Heart right ventricle (tissue), 16 donors: ENCODE measurements around the gene CACNB2. TPM values are rescaled to one million over a fixed set of nuclear protein-coding genes. Genes with fewer than 3 reads are reported as not detected.

Experiments
- ATAC-seq, 8 donors: fragments of 200-7000 bp; cut with Tn5 transposase; one replicate each; pipeline ENCODE4 v1.9.1; 2020; ENCODE audit warnings: mild to moderate bottlenecking in 8 of 8, moderate library complexity in 8 of 8, moderate number of reproducible peaks in 1 of 8
- DNase-seq, 2 donors: peaks; one replicate each; pipeline ENCODE4 v3.0.0-alpha.2; 2020
- H3K27ac ChIP-seq, 10 donors: fragments of 200-600 bp; sonication (generic) in 2 of 10; one replicate each; pipeline versions ENCODE4 v1.5.0 to v1.8.0; 2020 to 2022; ENCODE audit warnings: mild to moderate bottlenecking in 3 of 10
- H3K27me3 ChIP-seq, 7 donors: fragments of 200-600 bp; one replicate each; pipeline ENCODE4 v1.8.0; 2021 to 2022; ENCODE audit warnings: mild to moderate bottlenecking in 2 of 7
- H3K36me3 ChIP-seq, 9 donors: fragments of 200-600 bp; sonication (generic) in 1 of 9; one replicate each; pipeline versions ENCODE4 v1.5.0 to v1.8.0; 2020 to 2022; ENCODE audit warnings: mild to moderate bottlenecking in 2 of 9
- H3K4me1 ChIP-seq, 9 donors: fragments of 200-600 bp; sonication (generic) in 1 of 9; one replicate each; pipeline versions ENCODE4 v1.5.0 to v1.8.0; 2020 to 2022; ENCODE audit warnings: mild to moderate bottlenecking in 4 of 9
- H3K4me3 ChIP-seq, 10 donors: fragments of 200-600 bp; sonication (generic) in 2 of 10; one replicate each; pipeline versions ENCODE4 v1.5.0 to v1.8.0; 2020 to 2022; ENCODE audit warnings: mild to moderate bottlenecking in 7 of 10, moderate library complexity in 2 of 10
- H3K9me3 ChIP-seq, 11 donors: fragments of 200-600 bp in 10 of 11; sonication (generic) in 2 of 11; one replicate each; pipeline versions ENCODE4 v1.5.0 to v1.8.0; 2013 to 2022; ENCODE audit warnings: mild to moderate bottlenecking in 2 of 11, control low read depth in 1 of 11, moderate library complexity in 1 of 11
- CTCF ChIP-seq, 9 donors: fragments of 200-600 bp; sonication (generic) in 2 of 9; IDR thresholded peaks; one replicate each; pipeline versions ENCODE4 v1.5.0 to v1.8.0; 2021 to 2022; ENCODE audit warnings: antibody characterized with exemption in 9 of 9, mild to moderate bottlenecking in 5 of 9, moderate library complexity in 1 of 9
- WGBS, 2 donors: extraction: QIAGEN DNeasy Blood & Tissue Kit; methylation state at CpG; one replicate each; pipeline ENCODE4 v1.1.7; 2013; ENCODE audit warnings: inconsistent platforms in 1 of 2; 5-methylcytosine and 5-hydroxymethylcytosine counted together
- intact Hi-C, 10 donors: fragments of 100-400 bp; cut with DNase I; formaldehyde crosslinking; loops; one replicate each; pipeline versions ENCODE4 v1.11.1 to v1.14.2; 2022
- polyA plus RNA-seq, 2 donors: library from polyadenylated mRNA; stranded (reverse); fragments of 200-250 nt; gene quantifications; one replicate each; pipeline ENCODE4 v1.2.3, GENCODE V29; 2013
- total RNA-seq, 10 donors: library from RNA; stranded (reverse); fragmentation: NEBNext Ultra II Directional in 3 of 10; extraction: Animal tissue kit (Norgen Biotek cat#: 25700) in 3 of 10; gene quantifications; one replicate each; pipeline versions ENCODE4 v1.2.1 to v1.2.4, GENCODE V29; 2021 to 2023
- donor health status: Arrhythmogenic right ventricular cardiomyopathy.
- donor health status: ischemic (EF 13 %, LVEDD 7.1; RV severe dilation, severe dysfunction).
- donor health status: healthy with polysubstance abuse.
- donor health status: DM: no; HTN: yes; CAD: no.
- donor health status: DM: no; HTN: no; CAD: no.
- donor health status: ischemic (EF 25% LVEDD 6.9; RV normal size, moderate dysfunction).
- donor health status: ischemic (EF 25% LVEDD 5.7; RV mildly dilated, moderate dysfunction).
- donor health status: healthy.
- donor health status: DM: yes; HTN: yes; CAD: no.
- donor health status: Ischemic cardiomyopathy.
- donor health status: ischemic (EF 35%, LVEDD 5.7; RV mildly dilated, moderate dysfunction).
- donor health status: nonischemic (EF 11% LVEDD 7.7; RV severe dilation, severe dysfunction).
- donor health status: DM: yes; HTN: yes; CAD: no.
- donor health status: PGD.
- donor health status: ischemic (EF 29% LVEDD 5.4; RV normal size, mild dysfunction).
- donor health status: nonischemic (EF 23%, LVEDD 6.1; RV moderate dilation, normal function).

The CACNB2 gene
- total and polyA plus RNA-seq, 12 donors, result 8.9 to 71.1 (median 36.7) TPM

GRCh38 chr10:18214691-18215563 lies 74.7 kb downstream of the CACNB2 start:
- intact Hi-C loops, result loop anchor here (5.0 to 10.0 kb wide), 11 partner anchors 70 to 610 kb away; partner anchors contain the start of gene CACNB2 (in 5 of the 10)
- peaks cover 0 to 35% (median 13%) of the 10 kb centered on the region in 9 donors for H3K4me1 ChIP-seq

GRCh38 chr10:18216482-18216881 lies 76.3 kb downstream of the CACNB2 start:
- 35 to 37% methylated on average over 2 of the region's 2 CpGs for WGBS, 2 donors
- intact Hi-C loops, result loop anchor here (2.0 to 10.0 kb wide), 11 partner anchors 72 to 612 kb away; partner anchors contain the start of gene CACNB2 (in 4 of the 10)
- H3K4me1 ChIP-seq, result peaks cover 0 to 35% (median 11%) of the 10 kb centered on the region in 9 donors
- DNase-seq (no peak), ATAC-seq (peak in 5 of 8 donors; percentile 49 to 65 (median 63))
- no peaks in the 10 kb centered on the region for H3K9me3 ChIP-seq
- no peak overlapping the region for H3K4me3 ChIP-seq
- H3K36me3 ChIP-seq, result no peaks in the 10 kb centered on the region
- H3K27ac ChIP-seq, result no peak overlapping the region
- H3K27me3 ChIP-seq, result no peaks in the 10 kb centered on the region
- peak in 8 of 9 donors; percentile 6 to 62 (median 44) for TF ChIP-seq CTCF (IDR thresholded peaks at IDR 0.05)

More at GRCh38 chr10:18214691-18215563, 74.7 kb downstream of the CACNB2 start:
- DNase-seq (peak in 1 of 2 donors; percentile 38), ATAC-seq (peak; percentile 63 to 77 (median 70))
- TF ChIP-seq CTCF (IDR thresholded peaks at IDR 0.05), result peak; percentile 56 to 91 (median 76)
- Histone ChIP-seq H3K36me3 (no peaks in the 10 kb centered on the region), H3K4me3 (no peak overlapping the region), H3K27ac (no peak overlapping the region), H3K27me3 (no peaks in the 10 kb centered on the region), H3K9me3 (no peaks in the 10 kb centered on the region)
- WGBS, 2 donors, result 34 to 35% methylated on average over 10 of the region's 10 CpGs

GRCh38 chr10:18217577-18217976 lies 77.4 kb downstream of the CACNB2 start:
- Histone ChIP-seq H3K4me1 (peaks cover 0 to 35% (median 4%) of the 10 kb centered on the region in 9 donors), H3K27ac (no peak overlapping the region), H3K9me3 (no peaks in the 10 kb centered on the region), H3K4me3 (no peak overlapping the region), H3K27me3 (no peaks in the 10 kb centered on the region), H3K36me3 (no peaks in the 10 kb centered on the region)
- ATAC-seq, result no peak
- no peak for DNase-seq
- 42 to 77% methylated on average over 2 of the region's 2 CpGs for WGBS, 2 donors
- TF ChIP-seq CTCF (IDR thresholded peaks at IDR 0.05), result no peak
- intact Hi-C loops, result loop anchor here (2.0 to 10.0 kb wide), 11 partner anchors 73 to 613 kb away; partner anchors contain the start of gene CACNB2 (in 4 of the 10)

- H3K4me3 ChIP-seq, result no peak overlapping the region
- 80 to 95% methylated on average over 1 of the region's 1 CpG for WGBS, 2 donors
- no peak for TF ChIP-seq CTCF (IDR thresholded peaks at IDR 0.05)
- H3K27ac ChIP-seq, result peak overlapping the region in 1 of 10 donors; percentile 7
- no peak for ATAC-seq
- intact Hi-C loops, result loop anchor here (5.0 to 10.0 kb wide), 10 partner anchors 74 to 614 kb away; partner anchors contain the start of gene CACNB2 (in 4 of the 10)
- no peak for DNase-seq
- H3K36me3 ChIP-seq, result no peaks in the 10 kb centered on the region
- no peaks in the 10 kb centered on the region for H3K9me3 ChIP-seq
- no peaks in the 10 kb centered on the region for H3K27me3 ChIP-seq
- peaks cover 0 to 26% (median 4%) of the 10 kb centered on the region in 9 donors for H3K4me1 ChIP-seq
These were observed 78.9 kb downstream of the CACNB2 start for GRCh38 chr10:18219146-18219545.
